Central memory CD8-positive, alpha-beta T cell (primary cell): ENCODE results near the gene STXBP1.
A peak's percentile ranks its signal among the peaks of the same experiment; 100 is the strongest.

Experiments
- ATAC-seq: fragments of 150-1000 bp; cut with Tn5 transposase; replicated peaks from 2 replicates; pipeline ENCODE4 v1.10.0; 2022; ENCODE audit warnings: mild to moderate bottlenecking, moderate FRiP score, moderate number of reproducible peaks; ENCODE audit not compliant: poor library complexity, severe bottlenecking; ENCODE audit errors: extremely low read depth
- DNase-seq, 2 donors: peaks; one replicate each; pipeline ENCODE4 v3.0.0; 2021; ENCODE audit warnings: low spot score in 2 of 2
- H3K27ac Mint-ChIP-seq: one replicate; pipeline ENCODE4 v1.8.0; 2022; ENCODE audit warnings: low read depth, mild to moderate bottlenecking, moderate library complexity, mixed read lengths
- H3K27me3 Mint-ChIP-seq: one replicate; pipeline ENCODE4 v1.8.0; 2022; ENCODE audit warnings: mixed read lengths
- H3K36me3 Mint-ChIP-seq: one replicate; pipeline ENCODE4 v1.8.0; 2022; ENCODE audit warnings: mild to moderate bottlenecking, moderate library complexity, mixed read lengths; ENCODE audit not compliant: insufficient read depth
- H3K4me1 Mint-ChIP-seq: one replicate; pipeline ENCODE4 v1.8.0; 2022; ENCODE audit warnings: mixed read lengths
- H3K4me3 Mint-ChIP-seq: one replicate; pipeline ENCODE4 v1.8.0; 2022; ENCODE audit warnings: mild to moderate bottlenecking, moderate library complexity, mixed read lengths
- H3K9me3 Mint-ChIP-seq: one replicate; pipeline ENCODE4 v1.8.0; 2022; ENCODE audit warnings: mixed read lengths

STXBP1 gene

GRCh38 chr9:127700140-127700539, 88.1 kb downstream of the STXBP1 start:
- Mint-ChIP-seq H3K4me1 (peaks cover 14% of the 10 kb centered on the region), H3K9me3 (no peaks in the 10 kb centered on the region), H3K27ac (no peak overlapping the region), H3K4me3 (peak overlapping the region; percentile 79), H3K36me3 (peaks cover 6% of the 10 kb centered on the region), H3K27me3 (no peaks in the 10 kb centered on the region)
- no peak for DNase-seq
- no peak for ATAC-seq

DNA sequence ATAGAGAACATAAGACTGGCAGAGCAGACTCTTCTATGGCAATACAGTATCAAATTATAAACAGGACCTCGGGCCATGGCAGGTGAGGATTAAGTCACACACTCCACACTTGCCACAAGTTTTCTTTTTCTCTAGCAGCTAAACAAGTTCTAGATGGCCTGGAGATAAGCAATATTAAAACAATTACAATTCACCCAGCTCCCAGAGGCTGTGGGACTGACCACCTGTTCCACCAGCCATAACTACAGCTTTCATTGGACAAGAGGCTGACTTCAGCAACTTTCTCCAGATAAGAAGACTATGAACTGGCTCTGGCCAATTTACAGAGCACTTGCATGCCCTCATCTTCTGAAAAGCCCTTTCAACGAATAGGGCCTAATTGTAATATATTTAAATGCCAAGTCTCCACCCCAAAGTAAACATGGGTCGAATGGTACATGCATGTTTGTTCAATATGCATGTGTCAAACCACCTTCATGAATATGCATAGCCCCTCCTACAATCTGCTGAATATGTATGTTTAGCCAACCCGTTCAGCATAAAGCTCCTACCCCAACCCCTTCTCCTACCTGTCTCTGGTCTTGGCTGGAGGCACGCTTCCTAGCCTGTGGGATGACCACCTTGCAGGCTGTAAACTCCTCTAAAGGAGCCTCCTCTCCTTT, 88.6 kb downstream of the STXBP1 start:
- Mint-ChIP-seq H3K27me3 (no peaks in the 10 kb centered on the region), H3K27ac (peak overlapping the region; percentile 12), H3K4me1 (peaks cover 14% of the 10 kb centered on the region), H3K9me3 (no peaks in the 10 kb centered on the region), H3K4me3 (peak overlapping the region; percentile 79), H3K36me3 (peaks cover 6% of the 10 kb centered on the region)
- ATAC-seq: no peak
- no peak for DNase-seq

GRCh38 chr9:127703289-127703946, 91.3 kb downstream of the STXBP1 start:
- no peak overlapping the region for H3K4me3 Mint-ChIP-seq
- DNase-seq: no peak
- no peaks in the 10 kb centered on the region for H3K27me3 Mint-ChIP-seq
- peaks cover 23% of the 10 kb centered on the region for H3K4me1 Mint-ChIP-seq
- ATAC-seq: no peak
- H3K9me3 Mint-ChIP-seq: no peaks in the 10 kb centered on the region
- H3K27ac Mint-ChIP-seq: no peak overlapping the region
- H3K36me3 Mint-ChIP-seq: peaks cover 4% of the 10 kb centered on the region

- ATAC-seq: no peak
- Mint-ChIP-seq H3K36me3 (peaks cover 1% of the 10 kb centered on the region), H3K27me3 (no peaks in the 10 kb centered on the region), H3K27ac (no peak overlapping the region), H3K4me1 (peaks cover 17% of the 10 kb centered on the region), H3K9me3 (no peaks in the 10 kb centered on the region), H3K4me3 (no peak overlapping the region)
- no peak for DNase-seq
Measured at GRCh38 chr9:127705577-127706379, 93.7 kb downstream of the STXBP1 start.

DNA sequence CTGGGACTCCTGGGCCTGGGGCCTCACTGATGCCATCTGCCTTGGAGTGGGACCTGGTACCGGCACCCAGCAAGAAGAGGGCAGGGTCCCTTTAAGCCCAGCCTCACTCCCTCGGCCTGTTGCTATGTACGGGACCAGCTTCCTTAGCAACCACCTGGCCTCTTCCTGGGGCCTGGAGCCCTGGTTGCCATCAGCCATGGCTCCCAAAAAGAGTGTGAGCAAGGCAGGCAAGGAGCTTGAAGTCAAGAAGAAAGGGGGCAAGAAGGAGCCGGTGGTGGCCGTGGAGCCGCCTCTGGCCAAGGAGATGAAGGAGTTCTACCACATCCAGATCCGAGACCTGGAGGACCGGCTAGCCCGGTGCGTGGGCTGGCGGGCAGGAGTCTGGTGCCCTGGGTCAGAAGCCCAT, 94.8 kb downstream of the STXBP1 start, which contains the start of gene CFAP157:
CFAP157 (plus strand) TSS at position 153 of the 406 bp plus-strand sequence; CDS start at position 197, 44 bp downstream.
- ATAC-seq (no peak), DNase-seq (no peak)
- no peak within 1 kb of the TSS for H3K27ac Mint-ChIP-seq
- H3K27me3 Mint-ChIP-seq: no peaks in the 10 kb centered on the region
- peaks cover 1% of the 10 kb centered on the region for H3K36me3 Mint-ChIP-seq
- peaks cover 26% of the 10 kb centered on the region for H3K4me1 Mint-ChIP-seq
- no peak within 1 kb of the TSS for H3K4me3 Mint-ChIP-seq
- H3K9me3 Mint-ChIP-seq: no peaks in the 10 kb centered on the region

- Mint-ChIP-seq H3K27me3 (no peaks in the 10 kb centered on the region), H3K4me3 (no peak overlapping the region), H3K27ac (no peak overlapping the region), H3K36me3 (peaks cover 1% of the 10 kb centered on the region), H3K9me3 (no peaks in the 10 kb centered on the region), H3K4me1 (peaks cover 26% of the 10 kb centered on the region)
- ATAC-seq (peak; percentile 92), DNase-seq (peak in 1 of 2 donors; percentile 45)
Measured at GRCh38 chr9:127707766-127708165, 95.7 kb downstream of the STXBP1 start.

- Mint-ChIP-seq H3K36me3 (peaks cover 2% of the 10 kb centered on the region), H3K4me1 (peaks cover 26% of the 10 kb centered on the region), H3K9me3 (no peaks in the 10 kb centered on the region), H3K4me3 (no peak overlapping the region), H3K27me3 (no peaks in the 10 kb centered on the region), H3K27ac (peak overlapping the region; percentile 36)
- ATAC-seq (no peak), DNase-seq (no peak)
Measured at GRCh38 chr9:127708952-127709587, 97.0 kb downstream of the STXBP1 start.

DNA sequence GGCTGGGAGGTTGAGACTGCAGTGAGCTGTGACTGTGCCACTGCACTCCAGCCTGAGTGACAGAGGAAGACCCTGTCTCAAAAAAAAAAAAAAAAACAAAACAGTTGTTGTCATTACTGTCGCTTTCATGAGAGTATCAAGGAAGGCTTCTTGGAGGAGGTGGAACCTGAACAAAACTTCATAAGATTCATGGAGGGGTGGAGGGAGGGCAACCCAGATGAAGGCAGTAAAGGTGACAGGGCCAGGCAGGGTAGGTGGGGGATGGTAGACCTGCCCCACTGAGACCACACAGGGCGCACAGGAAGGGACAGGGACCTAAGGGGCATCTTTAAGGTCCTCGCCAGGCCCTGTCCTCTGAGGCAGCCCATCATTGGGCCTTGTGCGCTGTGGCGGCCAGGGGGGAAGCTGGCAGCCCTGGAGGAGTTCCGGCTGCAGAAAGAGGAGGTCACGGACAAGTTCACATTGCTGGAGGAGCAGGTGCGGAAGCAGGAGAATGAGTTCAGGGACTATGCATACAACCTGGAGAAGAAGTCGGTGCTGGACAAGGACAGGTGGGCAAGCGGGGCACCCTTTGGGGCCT, 98.2 kb downstream of the STXBP1 start:
- DNase-seq (no peak), ATAC-seq (no peak)
- Mint-ChIP-seq H3K9me3 (no peaks in the 10 kb centered on the region), H3K27ac (no peak overlapping the region), H3K4me3 (peak overlapping the region; percentile 47), H3K36me3 (peaks cover 5% of the 10 kb centered on the region), H3K4me1 (peaks cover 32% of the 10 kb centered on the region), H3K27me3 (no peaks in the 10 kb centered on the region)

- no peak for ATAC-seq
- Mint-ChIP-seq H3K27ac (peak overlapping the region; percentile 80), H3K4me1 (peaks cover 42% of the 10 kb centered on the region), H3K9me3 (no peaks in the 10 kb centered on the region), H3K27me3 (no peaks in the 10 kb centered on the region), H3K36me3 (peaks cover 12% of the 10 kb centered on the region), H3K4me3 (peak overlapping the region; percentile 47)
- no peak for DNase-seq
Measured at GRCh38 chr9:127711226-127711701, 99.2 kb downstream of the STXBP1 start.

- Mint-ChIP-seq H3K9me3 (no peaks in the 10 kb centered on the region), H3K27ac (peak overlapping the region; percentile 80), H3K4me1 (peaks cover 43% of the 10 kb centered on the region), H3K4me3 (no peak overlapping the region), H3K36me3 (peaks cover 12% of the 10 kb centered on the region), H3K27me3 (no peaks in the 10 kb centered on the region)
- no peak for ATAC-seq
- DNase-seq: no peak
Measured at GRCh38 chr9:127711831-127712274, 99.8 kb downstream of the STXBP1 start.

DNA sequence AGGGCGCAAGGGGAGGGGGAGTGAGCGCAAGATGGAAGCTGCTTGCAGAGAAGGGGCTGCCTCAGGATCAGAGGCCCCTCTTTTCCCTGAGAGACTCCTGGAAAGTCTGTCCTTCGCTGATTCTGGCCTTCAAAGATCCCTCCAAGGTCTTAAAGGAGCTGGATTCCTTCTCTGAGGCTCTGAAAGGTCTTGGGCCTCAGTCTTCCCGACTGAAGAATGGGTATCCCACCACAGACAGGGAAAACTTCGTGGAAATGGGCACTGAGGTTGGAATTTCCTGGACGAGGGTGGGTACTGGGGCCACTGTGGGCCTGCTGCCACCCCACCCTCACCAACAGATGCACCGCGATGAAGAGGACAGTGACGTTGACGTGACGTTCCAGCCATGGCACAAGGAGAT, 100.3 kb downstream of the STXBP1 start:
- ATAC-seq (no peak), DNase-seq (no peak)
- H3K4me1 Mint-ChIP-seq: peaks cover 40% of the 10 kb centered on the region
- H3K27ac Mint-ChIP-seq: no peak overlapping the region
- no peaks in the 10 kb centered on the region for H3K27me3 Mint-ChIP-seq
- H3K4me3 Mint-ChIP-seq: no peak overlapping the region
- H3K9me3 Mint-ChIP-seq: no peaks in the 10 kb centered on the region
- peaks cover 12% of the 10 kb centered on the region for H3K36me3 Mint-ChIP-seq

GRCh38 chr9:127712867-127713266, 100.8 kb downstream of the STXBP1 start:
- Mint-ChIP-seq H3K9me3 (no peaks in the 10 kb centered on the region), H3K27ac (no peak overlapping the region), H3K36me3 (peaks cover 12% of the 10 kb centered on the region), H3K4me3 (no peak overlapping the region), H3K27me3 (no peaks in the 10 kb centered on the region), H3K4me1 (peaks cover 39% of the 10 kb centered on the region)
- ATAC-seq (no peak), DNase-seq (no peak)
